Osteocyte (in vitro differentiated cells): ENCODE results near the gene COA4. TPM values are rescaled to one million over a fixed set of nuclear protein-coding genes. Genes with fewer than 3 reads are reported as not detected.

Experiments
- DNase-seq: peaks from one replicate; pipeline ENCODE4 v3.0.0; 2021; ENCODE audit warnings: mixed read lengths; ENCODE audit not compliant: unreplicated experiment; ENCODE audit errors: extremely low spot score
- H3K27ac Mint-ChIP-seq: one replicate; pipeline ENCODE4 v1.8.0; 2021; ENCODE audit warnings: mild to moderate bottlenecking, mixed read lengths; ENCODE audit not compliant: unreplicated experiment
- H3K27me3 Mint-ChIP-seq: one replicate; pipeline ENCODE4 v1.8.0; 2021; ENCODE audit warnings: mixed read lengths; ENCODE audit not compliant: unreplicated experiment
- H3K36me3 Mint-ChIP-seq: one replicate; pipeline ENCODE4 v1.8.0; 2021; ENCODE audit warnings: mixed read lengths; ENCODE audit not compliant: unreplicated experiment
- H3K4me1 Mint-ChIP-seq: one replicate; pipeline ENCODE4 v1.8.0; 2021; ENCODE audit warnings: mixed read lengths; ENCODE audit not compliant: unreplicated experiment
- H3K4me3 Mint-ChIP-seq: one replicate; pipeline ENCODE4 v1.8.0; 2021; ENCODE audit warnings: mild to moderate bottlenecking, moderate library complexity, mixed read lengths; ENCODE audit not compliant: unreplicated experiment
- H3K9me3 Mint-ChIP-seq: one replicate; pipeline ENCODE4 v1.8.0; 2021; ENCODE audit warnings: mixed read lengths; ENCODE audit not compliant: unreplicated experiment
- CTCF ChIP-seq: fragments of 200-600 bp; sonication (generic); IDR thresholded peaks from 2 replicates; pipeline ENCODE4 v1.5.0; 2021; ENCODE audit warnings: antibody characterized with exemption, mild to moderate bottlenecking, moderate library complexity
- total RNA-seq: library from RNA; stranded (reverse); gene quantifications from 2 replicates; pipeline ENCODE4 v1.2.1, GENCODE V29; 2021

Gene COA4
- total RNA-seq, 1 donor from 2014 or later: 55.8 TPM

- H3K27me3 Mint-ChIP-seq: no peaks in the 10 kb centered on the region
- no peak overlapping the region for H3K4me3 Mint-ChIP-seq
- no peaks in the 10 kb centered on the region for H3K9me3 Mint-ChIP-seq
- TF ChIP-seq CTCF: no peak
- H3K4me1 Mint-ChIP-seq: peaks cover 6% of the 10 kb centered on the region
- H3K36me3 Mint-ChIP-seq: peaks cover 22% of the 10 kb centered on the region
- peak overlapping the region; percentile 47 for H3K27ac Mint-ChIP-seq
- DNase-seq: no peak
These were observed 10.1 kb downstream of the COA4 start for GRCh38 chr11:73866586-73866996.

- H3K27me3 Mint-ChIP-seq: no peaks in the 10 kb centered on the region
- DNase-seq: no peak
- H3K4me1 Mint-ChIP-seq: peaks cover 6% of the 10 kb centered on the region
- no peak overlapping the region for H3K4me3 Mint-ChIP-seq
- H3K36me3 Mint-ChIP-seq: peaks cover 22% of the 10 kb centered on the region
- TF ChIP-seq CTCF: no peak
- H3K27ac Mint-ChIP-seq: no peak overlapping the region
- no peaks in the 10 kb centered on the region for H3K9me3 Mint-ChIP-seq
These were observed 10.5 kb downstream of the COA4 start for GRCh38 chr11:73866095-73866579.

GRCh38 chr11:73862986-73863385, 13.7 kb downstream of the COA4 start:
- Mint-ChIP-seq H3K9me3 (no peaks in the 10 kb centered on the region), H3K4me3 (no peak overlapping the region), H3K27me3 (no peaks in the 10 kb centered on the region), H3K27ac (no peak overlapping the region), H3K36me3 (peaks cover 31% of the 10 kb centered on the region), H3K4me1 (peaks cover 6% of the 10 kb centered on the region)
- TF ChIP-seq CTCF: no peak
- DNase-seq: no peak

GRCh38 chr11:73860202-73860601, 16.4 kb downstream of the COA4 start:
- H3K9me3 Mint-ChIP-seq: no peaks in the 10 kb centered on the region
- no peak for DNase-seq
- TF ChIP-seq CTCF: no peak
- peaks cover 28% of the 10 kb centered on the region for H3K36me3 Mint-ChIP-seq
- no peak overlapping the region for H3K4me3 Mint-ChIP-seq
- no peaks in the 10 kb centered on the region for H3K27me3 Mint-ChIP-seq
- H3K4me1 Mint-ChIP-seq: no peaks in the 10 kb centered on the region
- H3K27ac Mint-ChIP-seq: no peak overlapping the region

- H3K27me3 Mint-ChIP-seq: no peaks in the 10 kb centered on the region
- no peak for TF ChIP-seq CTCF
- H3K4me3 Mint-ChIP-seq: no peak overlapping the region
- H3K27ac Mint-ChIP-seq: no peak overlapping the region
- DNase-seq: no peak
- no peaks in the 10 kb centered on the region for H3K4me1 Mint-ChIP-seq
- H3K9me3 Mint-ChIP-seq: no peaks in the 10 kb centered on the region
- peaks cover 28% of the 10 kb centered on the region for H3K36me3 Mint-ChIP-seq
These were observed 17.0 kb downstream of the COA4 start for GRCh38 chr11:73859671-73860070.
